HG03103 (cell line): ENCODE measurements around the gene SEC16A.

Experiments
- ATAC-seq: cut with Tn5 transposase; IDR thresholded peaks from one replicate; pipeline ENCODE4 v1.9.1; 2021; ENCODE audit warnings: low read depth; ENCODE audit not compliant: unreplicated experiment

Gene SEC16A

DNA sequence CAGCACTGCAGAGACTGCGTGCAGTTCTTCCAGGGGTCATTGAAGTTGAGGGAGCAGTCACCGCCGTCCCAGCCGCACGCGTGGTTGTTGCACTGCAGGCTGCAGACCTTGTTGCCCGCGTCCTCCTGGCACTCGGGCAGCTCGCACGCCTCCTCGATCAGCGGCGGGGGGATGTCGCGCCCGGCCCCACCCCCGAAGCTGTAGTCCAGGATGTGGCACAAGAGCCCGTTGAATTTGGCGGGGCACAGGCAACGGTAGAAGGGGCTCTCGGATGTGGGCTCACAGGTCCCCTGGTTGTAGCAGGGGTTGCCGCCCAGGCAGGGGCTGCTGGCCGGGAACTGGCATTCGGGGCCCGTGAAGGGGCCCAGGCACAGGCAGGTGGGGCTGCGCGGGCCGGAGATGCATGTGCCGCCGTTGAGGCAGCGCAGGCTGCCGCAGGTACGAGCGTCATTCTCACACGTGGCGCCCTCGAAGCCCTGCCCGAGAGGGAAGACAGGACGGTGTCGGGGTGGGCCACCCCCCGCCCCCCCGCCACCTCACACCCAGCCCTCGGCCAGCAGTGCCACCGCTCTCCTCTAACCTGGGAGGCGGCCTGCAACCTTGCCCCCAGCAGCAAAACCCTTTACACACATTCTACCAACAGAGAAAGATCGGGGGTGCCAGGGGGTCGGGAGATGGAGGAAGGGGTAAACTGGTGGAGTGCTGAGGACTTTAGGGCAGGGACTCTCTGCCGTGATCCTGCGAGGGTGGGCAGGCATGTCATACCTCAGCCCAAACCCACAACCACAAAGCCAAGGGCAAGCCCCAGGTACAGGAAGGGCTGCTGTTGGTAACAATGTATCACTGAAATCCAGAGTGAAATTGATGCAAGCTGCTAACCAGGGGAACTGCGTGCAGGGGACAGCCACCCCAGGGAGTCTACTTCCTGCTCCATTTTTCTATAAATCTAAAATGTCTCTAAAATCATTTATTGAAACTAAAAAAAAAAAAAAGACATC is 22.9 kb upstream of the SEC16A start:
- ATAC-seq = no peak

GRCh38 chr9:136504512-136505348 is 21.9 kb upstream of the SEC16A start:
- ATAC-seq = no peak

DNA sequence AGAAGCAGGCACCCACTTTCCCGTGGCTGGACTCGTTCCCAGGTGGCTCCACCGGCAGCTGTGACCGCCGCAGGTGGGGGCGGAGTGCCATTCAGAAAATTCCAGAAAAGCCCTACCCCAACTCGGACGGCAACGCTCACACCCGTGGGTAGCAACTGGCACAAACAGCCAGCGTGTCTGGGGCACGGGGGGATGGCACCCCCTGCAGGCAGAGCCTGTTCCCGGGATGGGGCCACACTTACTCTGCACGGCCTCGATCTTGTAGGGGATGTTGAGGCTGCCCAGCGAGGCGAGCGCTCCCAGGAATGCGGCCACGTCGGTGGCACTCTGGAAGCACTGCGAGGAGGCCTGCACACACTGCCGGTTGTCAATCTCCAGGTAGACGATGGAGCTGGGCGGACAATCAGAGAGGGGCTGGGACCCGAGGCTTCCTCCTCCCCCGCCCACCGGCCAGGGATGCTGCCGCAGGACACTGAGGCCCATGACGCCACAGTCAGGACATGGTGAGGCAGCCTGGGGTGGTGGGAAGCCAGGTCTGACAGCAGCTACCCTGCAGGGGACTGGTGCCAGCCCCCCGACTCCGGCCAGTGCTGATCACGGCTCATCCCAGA is 20.2 kb upstream of the SEC16A start:
- no peak for ATAC-seq

DNA sequence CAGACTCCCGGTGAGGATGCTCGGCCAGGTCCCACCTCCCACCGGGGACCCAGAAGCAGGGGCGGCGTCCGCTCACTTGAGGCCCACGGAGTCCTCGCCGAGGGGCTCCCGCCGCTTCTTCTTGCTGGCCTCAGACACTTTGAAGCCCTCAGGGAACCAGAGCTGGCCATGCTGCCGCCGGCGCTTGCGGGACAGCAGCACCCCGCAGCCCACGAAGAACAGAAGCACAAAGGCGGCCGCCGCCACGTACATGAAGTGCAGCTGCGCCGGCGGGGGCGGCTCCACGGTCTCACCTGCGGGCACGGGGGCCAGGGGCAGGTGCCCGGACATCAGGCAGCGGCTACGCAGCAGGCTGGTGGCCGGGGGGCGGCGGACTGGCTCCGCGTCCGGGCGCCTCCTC is 19.4 kb upstream of the SEC16A start:
- ATAC-seq = no peak

DNA sequence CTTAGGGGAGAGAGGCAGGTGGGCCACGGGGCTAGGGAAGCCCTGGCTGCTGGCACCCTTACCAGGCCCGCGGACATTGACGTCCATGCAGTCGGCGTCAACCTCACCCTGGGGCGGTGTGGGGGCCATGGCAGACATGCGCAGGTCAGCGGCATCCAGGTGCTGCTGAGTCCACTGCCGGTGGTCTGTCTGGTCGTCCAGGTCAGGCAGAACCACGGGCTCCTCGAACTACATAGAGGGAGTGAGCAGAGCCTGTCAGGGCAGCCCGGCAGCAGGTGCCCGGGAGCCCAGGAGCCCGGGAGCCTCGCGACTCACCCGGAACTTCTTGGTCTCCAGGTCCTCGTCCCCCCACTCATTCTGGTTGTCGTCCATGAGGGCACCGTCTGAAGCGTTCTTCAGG is 18.8 kb upstream of the SEC16A start:
- no peak for ATAC-seq

DNA sequence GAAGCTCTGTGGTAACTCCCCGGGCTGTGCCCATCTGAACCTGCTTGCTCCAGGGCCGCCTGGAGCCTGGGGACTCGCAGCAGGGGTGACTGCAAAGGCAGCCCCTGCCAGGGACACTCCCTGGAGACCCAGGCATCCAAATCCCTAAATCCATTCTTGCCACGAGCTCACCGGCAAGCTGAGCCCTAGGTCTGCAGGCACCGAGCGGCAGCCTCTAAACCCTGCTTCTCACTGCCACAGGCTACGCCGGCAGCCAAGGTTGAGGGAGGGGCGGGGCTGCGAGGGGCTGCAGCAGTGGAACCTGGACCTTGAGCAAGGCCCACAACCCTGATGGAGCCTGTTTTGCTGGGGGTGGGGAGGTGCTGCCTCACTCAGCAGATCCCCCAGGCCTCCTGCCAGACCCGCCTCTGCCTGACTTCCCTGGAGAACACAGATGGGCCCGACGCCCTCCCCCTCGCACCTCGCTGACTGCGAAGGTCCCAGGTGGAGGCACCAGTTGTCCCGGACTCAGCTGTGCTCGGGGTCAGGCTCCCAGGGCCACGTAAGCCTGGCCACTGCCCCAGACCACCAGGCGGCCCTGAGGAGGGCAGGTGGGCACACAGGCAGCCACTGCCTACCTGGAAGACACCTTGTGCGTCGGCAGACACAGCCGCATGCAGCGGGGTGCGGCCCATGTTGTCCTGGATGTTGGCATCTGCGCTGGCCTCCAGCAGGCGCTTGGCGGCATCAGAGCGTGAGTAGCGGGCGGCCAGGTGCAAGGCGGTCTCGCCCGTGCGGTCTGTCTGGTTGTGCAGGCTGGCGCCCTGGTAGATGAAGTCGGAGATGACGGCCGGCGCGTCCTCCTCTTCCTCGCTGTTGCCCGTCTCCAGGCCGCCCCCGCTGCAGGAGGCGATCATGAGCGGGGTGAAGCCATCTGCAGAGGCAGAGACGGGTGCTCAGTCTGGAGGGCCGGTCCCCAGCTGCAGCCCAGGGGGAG is 17.4 kb upstream of the SEC16A start:
- no peak for ATAC-seq

DNA sequence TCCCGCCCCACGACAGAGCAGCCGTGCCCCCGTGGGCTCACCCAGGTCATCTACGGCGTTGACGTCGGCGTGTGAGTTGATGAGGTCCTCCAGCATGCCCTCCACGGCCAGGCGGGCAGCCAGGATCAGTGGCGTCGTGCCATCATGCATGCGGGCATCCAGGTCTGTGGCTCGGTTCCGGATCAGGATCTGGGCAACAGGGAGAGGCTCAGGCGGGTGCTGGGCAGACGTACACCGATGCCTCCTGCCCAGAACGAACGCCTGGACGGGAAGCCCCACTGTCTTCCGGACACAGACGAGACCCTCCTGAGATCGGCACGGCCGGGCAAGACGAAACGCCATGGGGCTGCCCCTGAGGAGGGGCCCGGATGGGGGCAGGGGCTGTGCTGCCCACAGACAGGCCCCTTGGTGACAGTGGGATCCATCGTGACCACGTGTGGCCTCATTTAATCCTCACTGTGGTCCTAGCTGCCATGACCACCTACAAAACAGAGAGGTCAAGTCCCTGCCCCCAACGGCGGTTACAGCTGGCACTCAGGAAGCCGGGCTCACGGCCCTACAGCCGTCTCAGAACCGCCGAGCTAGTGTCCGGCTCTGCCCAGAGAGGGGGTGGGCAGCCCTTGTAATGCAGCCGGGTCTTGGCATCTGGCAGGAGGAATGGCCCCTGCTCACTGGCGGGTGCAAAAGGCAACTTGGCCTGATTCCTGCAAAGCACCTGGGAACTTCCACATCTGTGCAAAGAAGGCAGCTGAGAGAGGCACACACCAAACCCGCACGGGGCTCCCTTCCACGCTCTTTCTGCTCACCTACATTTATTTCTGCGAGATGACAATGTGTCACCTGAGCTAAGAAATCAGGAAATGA is 16.5 kb upstream of the SEC16A start:
- ATAC-seq = no peak

DNA sequence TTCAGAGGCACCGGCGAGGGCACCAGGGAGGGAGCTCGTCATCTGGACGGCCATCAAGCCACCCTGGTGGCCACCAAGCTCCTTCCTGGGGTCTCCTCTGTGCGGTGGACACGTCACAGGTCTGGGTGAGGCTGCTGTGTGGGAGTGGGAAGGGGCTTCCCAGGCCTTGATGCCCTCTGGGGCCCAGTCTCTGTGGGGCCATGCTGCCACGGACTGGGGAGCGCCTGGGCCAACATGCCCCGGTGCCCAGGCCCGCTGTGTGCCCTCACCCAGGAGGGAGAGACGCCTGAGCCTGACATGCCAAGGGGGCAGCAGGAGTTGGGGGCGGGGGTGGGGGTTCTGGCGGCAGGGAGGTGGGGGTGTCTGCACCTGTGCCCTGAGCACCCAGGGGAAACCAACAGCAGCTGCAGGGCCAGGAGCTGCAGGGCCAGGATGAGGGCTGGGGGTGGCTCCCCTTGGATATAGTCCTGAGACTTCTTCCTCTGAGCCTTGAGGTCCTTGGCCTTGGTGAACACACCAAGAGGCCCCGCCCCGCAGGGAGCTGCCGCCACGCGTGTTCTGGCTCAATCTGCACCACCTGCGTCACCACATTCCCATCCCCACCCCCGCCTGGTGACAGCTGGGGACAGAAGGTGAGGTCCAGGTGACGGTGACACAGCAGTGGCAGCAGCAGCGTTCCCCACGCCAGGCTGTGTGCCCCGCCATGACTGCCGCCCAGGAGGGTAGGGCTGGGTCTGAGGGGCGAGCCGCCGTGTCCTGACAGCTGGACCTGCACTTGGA is 15.3 kb upstream of the SEC16A start:
- no peak for ATAC-seq

- no peak for ATAC-seq
Measured at GRCh38 chr9:136496801-136497620, 14.2 kb upstream of the SEC16A start.

DNA sequence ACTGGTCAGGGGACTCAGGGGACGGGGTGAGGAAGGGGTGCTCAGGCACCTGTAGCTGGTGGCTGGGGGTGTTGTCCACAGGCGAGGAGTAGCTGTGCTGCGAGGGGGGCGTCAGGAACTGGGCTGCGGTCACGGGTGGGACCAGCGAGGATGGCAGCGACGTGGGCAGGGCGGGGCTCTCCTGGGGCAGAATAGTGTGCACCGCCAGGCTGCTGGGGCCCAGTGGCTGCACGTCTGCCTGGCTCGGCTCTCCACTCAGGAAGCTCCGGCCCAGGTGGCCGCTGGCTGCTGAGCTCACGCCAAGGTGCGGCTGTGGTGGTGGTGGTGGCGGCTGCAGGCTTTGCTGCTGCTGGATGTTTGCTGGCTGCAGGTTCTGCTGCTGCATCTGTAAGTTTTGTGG is 13.3 kb upstream of the SEC16A start:
- no peak for ATAC-seq

DNA sequence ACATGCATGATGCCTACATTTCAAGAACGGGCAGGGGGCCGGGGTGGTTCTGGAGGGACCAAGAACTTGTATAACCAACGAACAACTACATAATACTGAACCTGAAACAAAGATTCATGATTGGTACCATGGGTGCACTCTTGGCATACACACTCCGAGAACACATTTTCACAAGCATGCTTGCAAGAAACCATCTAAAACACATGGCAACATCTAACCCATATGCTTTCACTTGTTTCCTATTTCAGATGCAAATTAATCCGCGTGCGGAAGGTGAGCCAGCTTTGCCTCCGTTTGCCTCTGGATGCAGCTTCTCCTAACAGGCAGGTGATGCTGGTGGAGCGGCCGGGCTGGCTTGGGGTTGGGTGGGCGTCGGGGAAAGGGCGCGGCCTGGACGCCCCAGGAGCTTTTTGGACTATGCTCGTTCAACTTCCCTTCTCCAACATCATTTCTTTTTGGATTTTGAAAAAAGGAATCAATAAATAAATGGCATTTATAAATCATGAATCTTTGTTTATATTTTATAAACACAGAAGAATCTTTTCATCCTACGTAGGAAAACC is 12.5 kb upstream of the SEC16A start:
- ATAC-seq = no peak

DNA sequence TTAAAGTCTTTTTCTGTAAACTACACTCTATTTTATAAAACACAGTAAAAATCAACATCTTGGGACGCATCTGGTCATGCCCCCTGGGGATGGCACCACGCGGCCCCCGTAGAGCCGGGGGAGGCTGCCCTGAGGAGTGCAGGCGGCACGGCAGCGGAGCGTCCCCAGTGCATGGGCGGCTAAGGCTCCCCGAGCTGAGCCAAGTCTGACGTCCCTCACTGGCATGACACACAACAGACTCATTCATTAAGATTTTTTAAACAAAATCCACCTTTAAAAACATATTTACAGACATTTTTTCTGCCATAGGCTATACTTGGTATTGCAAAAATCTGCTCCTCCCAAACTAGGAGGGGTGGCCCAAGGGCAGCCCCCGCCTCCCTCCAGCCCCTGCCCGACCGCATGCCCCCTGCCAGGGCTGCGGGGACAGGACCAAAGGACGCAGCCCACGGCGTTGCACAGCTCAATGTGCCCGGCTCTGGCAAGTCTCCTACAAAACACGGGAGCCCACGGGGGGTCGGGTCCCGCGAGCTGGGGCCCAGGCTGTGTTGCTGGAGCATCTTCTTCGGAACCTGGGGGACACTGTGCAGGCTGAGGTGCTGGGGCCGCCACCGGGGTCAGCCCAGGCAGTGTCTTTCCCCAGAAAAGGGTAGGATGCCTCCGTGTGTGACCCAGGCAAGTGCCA is 11.8 kb upstream of the SEC16A start:
- no peak for ATAC-seq

DNA sequence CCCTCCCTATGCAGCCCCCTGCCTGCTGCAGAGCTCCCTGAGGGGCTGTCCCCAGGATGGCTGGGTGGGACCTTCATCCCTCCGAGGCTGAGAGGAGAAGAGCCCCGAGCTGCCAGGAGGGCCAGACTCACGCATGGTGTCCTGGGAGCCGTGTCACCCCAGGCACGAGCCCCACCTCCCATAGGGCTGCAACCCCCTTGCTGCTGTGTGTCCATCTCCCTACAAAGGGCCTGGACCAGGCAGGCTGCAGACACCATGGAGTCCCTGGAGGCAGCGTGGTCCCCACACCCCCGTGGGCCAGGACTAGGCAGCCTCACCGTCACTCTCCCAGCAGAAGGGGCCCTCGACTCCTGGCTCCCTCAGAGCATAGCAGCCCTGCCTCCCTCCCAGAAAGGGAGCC is 11.2 kb upstream of the SEC16A start:
- no peak for ATAC-seq

GRCh38 chr9:136493567-136493971 is 10.7 kb upstream of the SEC16A start:
- no peak for ATAC-seq

GRCh38 chr9:136492978-136493522 is 10.2 kb upstream of the SEC16A start:
- no peak for ATAC-seq

DNA sequence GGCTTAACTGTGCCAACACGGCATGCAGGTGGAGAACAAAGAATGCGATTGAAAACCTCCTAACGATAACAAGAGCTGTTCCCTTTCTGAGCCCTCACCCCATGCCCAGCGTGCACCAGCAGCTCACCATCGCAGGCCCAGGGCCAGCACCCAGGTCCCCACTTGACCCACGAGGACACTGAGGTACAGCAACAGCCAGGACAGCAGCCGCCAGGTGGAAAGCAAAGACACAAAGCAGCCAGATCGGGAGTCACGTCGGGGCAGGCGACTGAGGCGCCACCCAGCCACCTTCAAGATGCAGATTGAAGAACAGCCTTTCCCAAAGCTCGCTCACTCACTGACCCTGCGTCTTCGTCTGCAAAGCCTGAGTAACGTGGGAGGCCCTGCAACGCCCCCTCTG is 6.9 kb upstream of the SEC16A start:
- ATAC-seq = no peak
